HL-60 (cell line): ENCODE measurements around the gene BMP2.

Experiments used
- DNase-seq, 2 experiments: peaks; one replicate each; pipeline ENCODE4 v3.0.0-alpha.2; 2010 to 2020; ENCODE audit warnings: low read depth in 1 of 2, low spot score in 1 of 2
- H3K27ac ChIP-seq: fragments of 250-450 bp; sonication (Bioruptor Pico); replicated peaks from 2 replicates; pipeline ENCODE4 v1.5.1; 2020; ENCODE audit warnings: mild to moderate bottlenecking, moderate library complexity
- H3K27me3 ChIP-seq: fragments of 250-450 bp; sonication (Bioruptor Pico); 2 replicates; pipeline ENCODE4 v1.5.1; 2021; ENCODE audit warnings: mild to moderate bottlenecking, moderate library complexity; ENCODE audit not compliant: insufficient read depth, poor library complexity, severe bottlenecking
- H3K4me3 ChIP-seq: replicated peaks from 2 replicates; pipeline ENCODE4 v1.5.1; 2011; ENCODE audit warnings: mild to moderate bottlenecking, control low read depth, low read length; ENCODE audit not compliant: insufficient read depth
- CTCF ChIP-seq: IDR thresholded peaks from one replicate; pipeline ENCODE4 v1.5.1; 2011; ENCODE audit warnings: low read length, control low read depth, inconsistent platforms; ENCODE audit not compliant: insufficient read depth
- GABPA ChIP-seq: IDR thresholded peaks from 2 replicates; pipeline ENCODE4 v1.6.1; 2012; ENCODE audit warnings: low read depth
- POLR2AphosphoS5 ChIP-seq: IDR thresholded peaks from 2 replicates; pipeline ENCODE4 v1.6.1; 2012; ENCODE audit warnings: low read depth
- SPI1 ChIP-seq: IDR thresholded peaks from 2 replicates; pipeline ENCODE4 v1.6.1; 2012; ENCODE audit warnings: low read depth, mild to moderate bottlenecking, borderline replicate concordance
- TF ChIP-seq, protein P1 (sequence below): IDR thresholded peaks from 2 replicates; pipeline ENCODE4 v1.6.1; 2012; ENCODE audit warnings: low read depth; ENCODE audit not compliant: insufficient replicate concordance

Gene BMP2

DNA sequence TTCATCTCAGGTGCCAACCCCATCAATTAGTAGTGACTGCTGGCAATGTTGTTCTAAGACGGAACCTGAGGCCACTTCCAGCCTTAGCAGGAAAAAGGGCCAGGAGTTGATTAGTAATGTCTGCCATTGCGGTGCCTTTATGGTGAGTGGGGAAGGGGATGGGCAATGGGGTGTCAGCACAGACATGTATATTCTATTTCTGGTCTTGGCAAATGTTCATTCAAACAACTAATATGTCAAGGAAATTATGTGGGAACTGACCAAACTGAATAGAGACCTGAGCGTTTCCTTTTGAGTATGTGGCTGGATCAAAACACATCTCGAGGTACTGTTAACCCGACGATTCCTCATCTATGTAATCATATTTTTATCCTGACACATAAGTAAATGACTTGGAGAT lies 34.6 kb upstream of the BMP2 start:
- Histone ChIP-seq H3K4me3 (no peak overlapping the region), H3K27ac (no peak overlapping the region), H3K27me3 (no peaks in the 10 kb centered on the region)
- TF ChIP-seq, protein P1, sequence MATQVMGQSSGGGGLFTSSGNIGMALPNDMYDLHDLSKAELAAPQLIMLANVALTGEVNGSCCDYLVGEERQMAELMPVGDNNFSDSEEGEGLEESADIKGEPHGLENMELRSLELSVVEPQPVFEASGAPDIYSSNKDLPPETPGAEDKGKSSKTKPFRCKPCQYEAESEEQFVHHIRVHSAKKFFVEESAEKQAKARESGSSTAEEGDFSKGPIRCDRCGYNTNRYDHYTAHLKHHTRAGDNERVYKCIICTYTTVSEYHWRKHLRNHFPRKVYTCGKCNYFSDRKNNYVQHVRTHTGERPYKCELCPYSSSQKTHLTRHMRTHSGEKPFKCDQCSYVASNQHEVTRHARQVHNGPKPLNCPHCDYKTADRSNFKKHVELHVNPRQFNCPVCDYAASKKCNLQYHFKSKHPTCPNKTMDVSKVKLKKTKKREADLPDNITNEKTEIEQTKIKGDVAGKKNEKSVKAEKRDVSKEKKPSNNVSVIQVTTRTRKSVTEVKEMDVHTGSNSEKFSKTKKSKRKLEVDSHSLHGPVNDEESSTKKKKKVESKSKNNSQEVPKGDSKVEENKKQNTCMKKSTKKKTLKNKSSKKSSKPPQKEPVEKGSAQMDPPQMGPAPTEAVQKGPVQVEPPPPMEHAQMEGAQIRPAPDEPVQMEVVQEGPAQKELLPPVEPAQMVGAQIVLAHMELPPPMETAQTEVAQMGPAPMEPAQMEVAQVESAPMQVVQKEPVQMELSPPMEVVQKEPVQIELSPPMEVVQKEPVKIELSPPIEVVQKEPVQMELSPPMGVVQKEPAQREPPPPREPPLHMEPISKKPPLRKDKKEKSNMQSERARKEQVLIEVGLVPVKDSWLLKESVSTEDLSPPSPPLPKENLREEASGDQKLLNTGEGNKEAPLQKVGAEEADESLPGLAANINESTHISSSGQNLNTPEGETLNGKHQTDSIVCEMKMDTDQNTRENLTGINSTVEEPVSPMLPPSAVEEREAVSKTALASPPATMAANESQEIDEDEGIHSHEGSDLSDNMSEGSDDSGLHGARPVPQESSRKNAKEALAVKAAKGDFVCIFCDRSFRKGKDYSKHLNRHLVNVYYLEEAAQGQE, result no peak
- no peak for TF ChIP-seq SPI1
- no peak for TF ChIP-seq POLR2AphosphoS5
- no peak for TF ChIP-seq GABPA
- no peak for TF ChIP-seq CTCF
- no peak for DNase-seq

DNA sequence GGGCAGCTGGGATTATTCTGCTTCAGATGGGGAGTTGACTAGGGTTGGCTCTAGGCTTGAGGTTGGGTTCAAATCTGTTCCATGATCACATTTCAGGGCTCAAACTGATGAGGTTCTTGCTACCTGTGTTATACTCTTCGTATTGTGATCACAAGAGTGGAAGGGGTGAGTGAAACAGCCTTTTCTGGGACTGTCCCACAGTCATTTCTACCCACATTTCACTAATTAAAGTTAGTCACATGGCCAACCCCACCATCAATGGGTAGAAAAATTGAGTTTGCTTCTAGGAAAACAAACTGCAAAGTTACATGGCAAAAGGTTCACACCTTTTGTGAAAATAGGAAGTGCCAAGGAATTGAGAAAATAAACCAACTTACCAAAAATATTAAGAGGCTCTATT lies 33.5 kb upstream of the BMP2 start:
- Histone ChIP-seq H3K4me3 (no peak overlapping the region), H3K27me3 (no peaks in the 10 kb centered on the region), H3K27ac (no peak overlapping the region)
- no peak for DNase-seq
- TF ChIP-seq, protein P1, result no peak
- TF ChIP-seq POLR2AphosphoS5, result no peak
- TF ChIP-seq GABPA, result no peak
- TF ChIP-seq CTCF, result no peak
- TF ChIP-seq SPI1, result no peak

GRCh38 chr20:6735942-6736845 lies 31.3 kb upstream of the BMP2 start:
- TF ChIP-seq CTCF (no peak), GABPA (no peak), POLR2AphosphoS5 (no peak), SPI1 (no peak)
- no peak overlapping the region for H3K27ac ChIP-seq
- H3K27me3 ChIP-seq, result no peaks in the 10 kb centered on the region
- no peak for DNase-seq
- H3K4me3 ChIP-seq, result no peak overlapping the region
